ENCODE data around the gene B3GNT5.

The B3GNT5 gene

GRCh38 chr3:183267140-183267539 lies 14.1 kb downstream of the B3GNT5 start:
- DNase-seq: no peak

DNA sequence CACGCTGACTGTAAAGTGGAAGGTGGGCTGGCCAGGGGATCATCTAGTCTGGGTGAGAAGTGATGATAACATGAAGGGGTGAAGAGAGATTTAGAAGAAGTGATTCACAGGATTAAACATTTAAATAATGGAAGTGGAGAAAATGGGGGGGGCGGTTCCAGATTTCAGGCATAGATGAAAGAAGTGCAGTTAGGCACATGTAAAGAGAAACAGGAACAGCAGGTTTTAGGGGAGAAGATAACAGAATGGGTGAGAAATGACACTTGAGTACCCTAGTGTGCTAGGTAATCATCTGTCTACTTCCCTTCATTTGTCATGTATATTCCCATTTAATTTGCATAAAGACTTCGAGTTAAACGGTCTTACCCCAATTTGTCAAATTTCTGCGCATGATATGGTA lies 15.3 kb downstream of the B3GNT5 start:
- DNase-seq: no peak

DNA sequence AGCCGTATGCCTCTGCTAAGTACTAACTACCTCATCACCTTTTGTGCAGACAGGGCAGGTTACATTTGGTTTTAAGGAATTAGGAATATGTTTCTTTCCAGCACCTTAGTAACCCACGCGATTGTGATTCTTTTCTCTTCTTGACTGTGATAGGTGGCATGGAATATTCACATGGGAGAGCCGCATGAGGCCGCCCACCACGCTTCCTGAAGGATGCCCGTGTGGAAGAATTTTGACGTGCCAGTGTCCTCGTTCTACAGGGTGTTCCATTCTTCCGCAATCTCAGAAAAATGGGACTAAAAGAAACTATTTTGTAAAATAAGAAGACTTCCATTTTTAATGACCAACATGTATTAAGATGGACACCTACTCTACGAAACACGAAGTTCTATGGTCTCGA lies 16.3 kb downstream of the B3GNT5 start:
- DNase-seq: no peak

DNA sequence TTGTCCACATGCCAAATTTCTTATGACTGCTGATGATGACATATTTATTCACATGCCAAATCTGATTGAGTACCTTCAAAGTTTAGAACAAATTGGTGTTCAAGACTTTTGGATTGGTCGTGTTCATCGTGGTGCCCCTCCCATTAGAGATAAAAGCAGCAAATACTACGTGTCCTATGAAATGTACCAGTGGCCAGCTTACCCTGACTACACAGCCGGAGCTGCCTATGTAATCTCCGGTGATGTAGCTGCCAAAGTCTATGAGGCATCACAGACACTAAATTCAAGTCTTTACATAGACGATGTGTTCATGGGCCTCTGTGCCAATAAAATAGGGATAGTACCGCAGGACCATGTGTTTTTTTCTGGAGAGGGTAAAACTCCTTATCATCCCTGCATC lies 17.3 kb downstream of the B3GNT5 start:
- no peak for DNase-seq

DNA sequence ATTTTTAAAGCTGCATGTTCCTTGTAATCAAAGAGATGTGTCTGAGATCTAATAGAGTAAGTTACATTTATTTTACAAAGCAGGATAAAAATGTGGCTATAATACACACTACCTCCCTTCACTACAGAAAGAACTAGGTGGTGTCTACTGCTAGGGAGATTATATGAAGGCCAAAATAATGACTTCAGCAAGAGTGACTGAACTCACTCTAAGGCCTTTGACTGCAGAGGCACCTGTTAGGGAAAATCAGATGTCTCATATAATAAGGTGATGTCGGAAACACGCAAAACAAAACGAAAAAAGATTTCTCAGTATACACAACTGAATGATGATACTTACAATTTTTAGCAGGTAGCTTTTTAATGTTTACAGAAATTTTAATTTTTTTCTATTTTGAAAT lies 19.1 kb downstream of the B3GNT5 start:
- DNase-seq: no peak

- DNase-seq: no peak
These were observed 19.7 kb downstream of the B3GNT5 start for GRCh38 chr3:183272791-183273190.

DNA sequence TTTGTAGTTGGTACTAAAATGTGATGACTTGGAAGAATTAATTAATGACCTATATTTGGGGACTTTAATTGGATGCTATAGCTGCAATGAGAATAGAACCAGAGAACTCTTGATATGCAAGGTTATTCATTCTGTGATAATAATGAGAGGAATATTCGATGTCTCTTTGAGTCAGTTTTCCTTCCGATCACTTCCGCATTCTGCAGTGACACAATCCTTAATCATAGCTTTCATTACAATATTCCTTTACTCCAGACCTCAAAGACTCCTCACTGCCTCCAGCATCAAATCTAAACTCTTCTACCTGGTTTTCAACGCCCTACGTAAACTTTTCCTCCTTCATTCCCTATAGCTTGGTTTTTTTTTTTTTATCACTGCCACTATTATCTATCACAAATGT lies 21.6 kb downstream of the B3GNT5 start:
- no peak for DNase-seq

DNA sequence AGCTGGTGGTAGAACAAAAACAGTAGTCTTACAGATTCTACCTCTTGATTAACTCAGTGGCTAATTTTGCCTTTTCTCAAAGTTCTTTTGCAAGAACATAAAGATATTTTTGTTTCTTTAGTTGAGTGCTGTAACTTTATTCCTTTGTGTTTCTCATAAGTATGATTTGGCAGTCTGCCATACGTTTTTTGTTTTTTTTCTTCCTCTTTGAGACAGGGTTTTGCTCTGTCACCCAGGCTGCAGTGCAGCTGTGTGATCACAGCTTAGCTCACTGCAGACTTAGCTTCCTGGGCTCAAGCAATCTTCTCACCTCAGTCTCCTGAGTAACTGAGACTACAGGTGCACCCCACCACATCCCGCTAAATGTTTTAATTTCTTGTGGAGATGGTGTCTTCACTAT lies 22.4 kb downstream of the B3GNT5 start:
- DNase-seq: no peak

DNA sequence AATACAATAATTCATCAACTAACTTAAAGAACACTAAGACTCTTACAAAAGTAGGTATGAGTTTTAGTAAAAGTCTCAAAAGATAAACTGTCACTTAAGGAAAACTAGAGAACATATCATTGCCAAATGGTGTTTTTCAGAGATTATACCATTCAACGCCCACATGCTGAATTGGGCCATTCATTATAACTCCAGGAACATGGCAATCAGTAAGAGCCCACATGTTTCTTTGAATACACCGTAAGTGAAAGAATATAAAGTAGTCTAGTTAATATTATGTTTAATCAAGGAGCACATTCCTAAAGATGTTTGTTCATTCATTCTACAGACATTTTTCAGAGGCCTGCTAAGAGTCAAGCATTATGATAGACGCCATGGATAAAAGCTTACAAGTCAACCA lies 22.9 kb downstream of the B3GNT5 start:
- no peak for DNase-seq

- no peak for DNase-seq
These were observed 24.2 kb downstream of the B3GNT5 start for GRCh38 chr3:183277260-183277659.

DNA sequence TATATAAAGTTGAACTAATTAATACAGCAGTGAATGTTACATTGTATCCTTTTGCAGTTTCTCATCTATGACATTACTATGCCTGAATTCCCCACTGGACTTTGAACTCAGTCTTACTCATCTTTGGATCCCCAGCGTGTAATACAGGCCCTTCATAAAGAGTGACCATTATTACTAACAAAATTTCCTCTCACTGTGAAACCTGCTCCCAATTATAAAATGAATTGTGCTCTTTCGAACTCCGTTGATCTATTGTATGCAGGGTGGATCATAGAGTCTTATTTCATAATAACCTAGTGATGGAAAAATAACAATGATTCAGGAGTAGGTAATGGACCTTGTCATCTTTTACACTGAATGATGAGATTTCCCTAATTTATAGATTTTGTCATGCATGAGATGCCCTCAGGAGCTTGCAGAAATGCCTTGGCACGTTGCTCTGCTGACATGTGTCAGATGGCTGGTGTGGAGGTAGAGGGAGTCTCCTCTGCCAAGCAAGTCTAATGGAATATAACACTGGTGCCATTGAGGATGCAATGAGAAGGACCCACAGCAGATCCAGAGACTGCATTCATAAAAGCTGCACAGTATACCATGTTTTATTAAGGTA lies 25.5 kb downstream of the B3GNT5 start:
- DNase-seq: no peak

GRCh38 chr3:183279371-183279770 lies 26.3 kb downstream of the B3GNT5 start:
- no peak for DNase-seq

DNA sequence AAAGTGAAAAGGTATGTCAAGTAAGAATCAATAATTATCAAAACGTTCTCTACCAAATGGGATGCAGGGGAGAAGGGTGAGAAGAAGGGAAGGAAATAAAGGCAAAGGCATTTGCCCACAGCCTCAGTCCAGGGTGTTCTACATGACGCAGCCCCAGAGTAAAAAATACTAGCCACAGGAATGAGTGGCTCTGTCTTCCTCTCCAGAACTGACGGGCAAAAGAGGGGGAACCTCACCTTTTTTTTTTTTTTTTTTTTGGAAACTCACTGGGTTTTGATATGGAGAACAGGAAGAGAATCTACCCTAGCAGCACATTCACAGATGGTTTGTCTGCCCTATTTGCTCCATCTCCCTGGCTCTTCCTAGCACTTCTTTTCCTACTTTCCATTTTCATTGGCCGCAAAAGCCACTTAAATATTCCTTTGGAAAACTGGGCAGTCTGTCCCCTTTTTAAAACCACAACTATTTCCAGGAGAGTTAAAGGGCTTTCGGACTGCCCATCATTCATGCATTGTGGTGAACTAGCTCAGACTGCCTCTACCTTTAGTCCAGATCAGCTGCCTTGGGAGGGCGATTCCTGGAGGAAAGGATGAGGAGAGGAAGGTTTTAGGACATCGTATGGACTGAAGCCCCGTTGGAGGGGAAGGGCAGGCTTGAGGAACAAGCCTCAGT lies 28.2 kb downstream of the B3GNT5 start:
- no peak for DNase-seq

- DNase-seq: no peak
These were observed 30.8 kb downstream of the B3GNT5 start for GRCh38 chr3:183283886-183284285.

DNA sequence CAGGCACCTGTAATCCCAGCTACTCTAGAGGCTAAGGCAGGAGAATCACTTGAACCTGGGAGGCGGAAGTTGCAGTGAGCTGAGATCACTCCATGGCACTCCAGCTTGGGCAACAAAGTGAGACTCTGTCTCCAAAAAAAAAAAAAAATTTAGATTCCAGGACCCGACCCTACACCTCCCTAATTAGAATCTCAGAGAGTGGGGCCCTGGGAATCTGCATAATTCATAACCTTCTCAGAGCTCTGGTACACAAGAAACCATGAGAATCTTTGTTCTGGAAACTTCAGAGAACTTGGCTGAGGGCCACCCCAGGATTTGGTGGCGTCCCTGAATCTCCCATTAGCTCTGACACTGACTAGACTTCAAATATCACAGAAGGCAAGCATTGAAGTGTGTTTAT lies 31.5 kb downstream of the B3GNT5 start:
- DNase-seq: no peak

DNA sequence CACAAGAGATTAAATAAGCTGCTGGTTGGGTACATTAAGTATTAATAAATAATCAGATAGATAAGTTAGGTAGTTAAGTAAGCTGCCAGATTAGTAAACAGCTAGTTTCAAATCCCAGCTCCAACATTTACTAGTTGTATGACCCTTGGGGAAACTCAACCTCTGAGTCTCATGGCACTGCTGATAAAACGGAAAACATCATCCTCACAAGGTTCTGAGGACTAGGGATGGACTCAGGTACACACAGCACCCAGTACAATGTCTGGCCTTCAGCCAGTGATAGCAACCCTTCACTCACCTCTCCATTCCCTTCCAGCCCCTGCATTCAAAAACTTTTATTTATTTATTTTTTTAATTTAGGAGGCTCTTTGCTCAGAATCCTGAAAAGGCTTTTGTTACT lies 32.3 kb downstream of the B3GNT5 start:
- peak; percentile 12 for DNase-seq

DNA sequence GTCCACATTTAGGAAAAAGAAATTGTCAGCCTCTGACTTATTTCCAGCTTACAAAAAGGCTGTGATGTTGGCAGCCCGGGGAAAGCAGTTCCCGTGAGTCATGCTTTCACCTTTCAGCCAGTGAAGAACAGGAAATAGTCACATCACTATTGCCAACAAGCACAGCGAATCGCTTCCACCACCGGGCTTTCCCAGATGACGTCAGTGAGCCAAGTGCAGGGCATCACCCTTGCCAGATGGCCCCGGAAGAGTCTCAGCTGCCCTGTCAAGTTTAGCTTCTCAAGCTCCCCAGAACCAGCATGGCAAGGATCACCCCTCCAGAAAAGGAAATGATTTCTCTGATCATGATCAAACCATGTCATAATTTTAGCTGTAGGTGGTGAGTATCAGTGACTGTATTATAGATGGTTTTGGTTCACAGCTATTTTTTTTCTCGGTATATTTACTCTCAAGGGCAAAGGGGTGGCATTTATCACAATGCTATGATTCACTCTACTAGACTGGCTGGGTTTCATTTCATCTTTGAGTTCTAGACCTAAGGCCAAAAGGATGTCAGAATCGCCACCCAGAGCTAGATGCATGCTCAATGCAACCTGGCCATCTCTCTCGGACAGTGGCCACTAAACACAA lies 32.9 kb downstream of the B3GNT5 start:
- DNase-seq: peak; percentile 95

- DNase-seq: no peak
These were observed 34.4 kb downstream of the B3GNT5 start for GRCh38 chr3:183287301-183287971.

DNA sequence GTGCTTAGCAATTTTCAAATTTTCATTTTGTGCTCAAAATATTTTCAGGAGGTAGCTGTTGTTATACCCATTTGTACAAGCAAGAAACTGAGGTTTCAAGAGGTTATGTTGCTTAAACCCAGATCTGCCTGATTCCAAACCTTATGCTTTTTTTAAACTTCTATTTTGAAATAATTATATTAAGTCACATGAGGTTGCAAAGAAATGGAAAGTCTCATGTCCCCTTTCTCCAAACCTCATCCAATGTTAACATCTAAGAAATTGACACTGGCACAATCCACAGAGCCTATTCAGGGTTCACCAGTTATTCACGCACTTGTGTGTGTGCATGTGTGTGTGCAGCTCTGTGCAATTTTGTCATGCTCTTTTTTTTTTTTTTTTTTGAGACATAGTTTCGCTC lies 35.1 kb downstream of the B3GNT5 start:
- no peak for DNase-seq

DNA sequence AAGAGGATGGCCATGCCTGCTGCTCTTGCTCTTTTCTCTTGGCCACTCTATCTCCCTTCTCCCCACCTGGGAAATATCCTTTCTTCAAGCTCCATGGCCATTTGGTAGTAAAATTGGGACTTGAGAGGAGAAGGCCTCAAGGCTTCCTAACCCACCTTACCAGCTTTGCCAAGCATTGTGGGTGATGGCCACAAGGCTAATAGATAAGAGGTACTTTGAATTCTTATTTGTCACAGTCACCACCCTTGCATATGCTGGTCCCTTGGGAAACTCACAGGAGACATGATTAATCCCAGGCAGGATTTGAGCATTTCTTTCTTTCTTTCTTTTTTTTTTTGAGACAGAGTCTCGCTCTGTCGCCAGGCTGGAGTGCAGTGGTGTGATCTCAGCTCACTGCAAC lies 37.2 kb downstream of the B3GNT5 start:
- no peak for DNase-seq

DNA sequence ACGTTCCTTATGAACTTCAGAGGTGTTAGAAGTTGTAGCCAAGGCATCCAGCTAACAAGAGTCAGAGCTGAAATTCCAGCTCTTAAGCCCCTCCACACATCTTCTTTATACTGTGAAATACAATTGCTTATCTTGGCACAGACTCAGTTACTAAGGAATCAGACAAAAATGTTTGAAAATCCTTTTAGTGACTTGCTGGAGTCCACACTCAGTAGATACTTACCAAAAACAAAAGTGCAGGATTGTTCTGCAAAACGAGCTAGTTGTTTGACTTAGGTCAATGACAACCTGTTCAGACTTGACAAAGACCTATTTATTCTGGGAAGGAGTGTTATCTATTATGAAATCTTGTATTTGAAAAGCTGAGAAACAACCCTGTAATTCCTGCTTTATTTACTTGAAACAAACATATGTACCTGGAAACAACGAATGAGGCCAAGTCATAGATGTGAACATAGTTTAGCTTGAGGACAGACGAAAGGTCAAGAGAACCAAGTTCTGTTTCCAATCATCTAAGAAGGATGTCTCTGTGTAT lies 38.5 kb downstream of the B3GNT5 start:
- DNase-seq: no peak

- no peak for DNase-seq
These were observed 40.9 kb downstream of the B3GNT5 start for GRCh38 chr3:183293966-183294365.

- DNase-seq: no peak
These were observed 42.2 kb downstream of the B3GNT5 start for GRCh38 chr3:183295211-183295610.

- no peak for DNase-seq
These were observed 43.9 kb downstream of the B3GNT5 start for GRCh38 chr3:183296944-183297343.

All from CD4-positive, alpha-beta T cell treated with Interleukin-10 for 1 hour (primary cell).